ENCODE data around the gene KAZN.
"Not testable (repeated sequence)": the region's sequence is repeated elsewhere in the genome, so short reads cannot be mapped to it uniquely, and the experiment has no call there.

The KAZN gene

GRCh38 chr1:15027515-15027986 lies 429.1 kb downstream of the KAZN start:
- DNase-seq: no peak

- DNase-seq: no peak
Measured at GRCh38 chr1:15028102-15028501, 429.6 kb downstream of the KAZN start.

- no peak for DNase-seq
Measured at GRCh38 chr1:15028616-15029015, 430.1 kb downstream of the KAZN start.

- no peak for DNase-seq
Measured at GRCh38 chr1:15029036-15029435, 430.6 kb downstream of the KAZN start.

GRCh38 chr1:15029786-15030185 lies 431.3 kb downstream of the KAZN start:
- no peak for DNase-seq

- no peak for DNase-seq
Measured at GRCh38 chr1:15031251-15031933, 432.9 kb downstream of the KAZN start.

GRCh38 chr1:15033264-15033663 lies 434.8 kb downstream of the KAZN start:
- no peak for DNase-seq

GRCh38 chr1:15034656-15035055 lies 436.2 kb downstream of the KAZN start:
- no peak for DNase-seq

GRCh38 chr1:15035236-15035635 lies 436.8 kb downstream of the KAZN start:
- DNase-seq: no peak

GRCh38 chr1:15036101-15036500 lies 437.6 kb downstream of the KAZN start:
- DNase-seq: no peak

GRCh38 chr1:15038232-15039016 lies 439.9 kb downstream of the KAZN start:
- no peak for DNase-seq

GRCh38 chr1:15039017-15039648 lies 440.6 kb downstream of the KAZN start:
- DNase-seq: no peak

GRCh38 chr1:15039901-15040300 lies 441.4 kb downstream of the KAZN start:
- DNase-seq: no peak

GRCh38 chr1:15040685-15041084 lies 442.2 kb downstream of the KAZN start:
- DNase-seq: not testable (repeated sequence)

GRCh38 chr1:15042866-15043265 lies 444.4 kb downstream of the KAZN start:
- no peak for DNase-seq

GRCh38 chr1:15043934-15044333 lies 445.4 kb downstream of the KAZN start:
- DNase-seq: no peak

- no peak for DNase-seq
Measured at GRCh38 chr1:15045123-15045522, 446.6 kb downstream of the KAZN start.

- no peak for DNase-seq
Measured at GRCh38 chr1:15046487-15047165, 448.1 kb downstream of the KAZN start.

GRCh38 chr1:15047237-15047636 lies 448.8 kb downstream of the KAZN start:
- no peak for DNase-seq

GRCh38 chr1:15048437-15048980 lies 450.0 kb downstream of the KAZN start:
- no peak for DNase-seq

GRCh38 chr1:15049067-15049466 lies 450.6 kb downstream of the KAZN start:
- DNase-seq: no peak

GRCh38 chr1:15051882-15052528 lies 453.5 kb downstream of the KAZN start:
- no peak for DNase-seq
